GM12865 (cell line): ENCODE measurements around the gene MRPL4.

Experiments
- DNase-seq: peaks from one replicate; pipeline ENCODE4 v3.0.0; 2010; ENCODE audit warnings: low read depth
- H3K4me3 ChIP-seq: 2 replicates; pipeline ENCODE4 v1.5.1; 2011; ENCODE audit warnings: mild to moderate bottlenecking, low read depth, low read length, control low read depth
- CTCF ChIP-seq: IDR thresholded peaks from 2 replicates; pipeline ENCODE4 v1.5.1; 2011; ENCODE audit warnings: low read length, control low read depth, low read depth, inconsistent platforms; ENCODE audit not compliant: insufficient read depth; ENCODE audit errors: missing control alignments

MRPL4 gene

DNA sequence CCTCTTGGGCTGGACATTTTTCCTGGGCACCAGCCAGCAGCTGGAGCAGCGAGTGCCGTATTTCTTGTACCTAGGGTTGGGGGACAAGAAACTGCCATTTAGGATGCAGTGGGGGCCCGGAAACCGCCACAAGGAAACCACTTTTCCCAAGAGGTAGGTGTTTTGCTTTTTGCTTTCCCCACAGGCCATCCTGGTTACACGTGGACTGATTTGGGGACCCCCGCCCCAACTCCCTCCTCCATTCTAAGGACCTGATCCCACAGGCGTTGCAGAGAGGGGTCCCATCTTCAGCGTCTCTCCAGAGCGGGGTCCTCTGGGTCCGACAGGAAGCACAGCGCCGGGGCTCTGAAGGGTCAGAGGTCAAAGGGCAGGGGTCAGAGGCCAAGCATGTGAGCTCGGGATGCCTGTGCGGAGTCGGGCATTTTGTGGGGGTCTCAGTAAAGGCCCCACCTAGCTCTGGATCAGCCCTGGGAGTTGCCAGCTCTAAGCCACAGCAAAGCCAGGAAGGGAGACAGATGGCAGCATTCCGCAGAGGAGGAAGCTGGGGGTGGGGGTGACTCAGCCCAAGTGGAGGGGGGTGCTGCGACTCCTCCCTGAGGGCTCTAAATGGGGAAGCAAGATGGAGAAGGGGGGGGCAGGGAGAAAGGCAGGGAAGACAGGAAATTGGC is 53.3 kb downstream of the MRPL4 start:
- TF ChIP-seq CTCF = no peak
- DNase-seq = no peak
- H3K4me3 ChIP-seq = no peak overlapping the region

GRCh38 chr19:10306327-10306726 is 54.3 kb downstream of the MRPL4 start:
- H3K4me3 ChIP-seq = no peak overlapping the region
- TF ChIP-seq CTCF = no peak

DNA sequence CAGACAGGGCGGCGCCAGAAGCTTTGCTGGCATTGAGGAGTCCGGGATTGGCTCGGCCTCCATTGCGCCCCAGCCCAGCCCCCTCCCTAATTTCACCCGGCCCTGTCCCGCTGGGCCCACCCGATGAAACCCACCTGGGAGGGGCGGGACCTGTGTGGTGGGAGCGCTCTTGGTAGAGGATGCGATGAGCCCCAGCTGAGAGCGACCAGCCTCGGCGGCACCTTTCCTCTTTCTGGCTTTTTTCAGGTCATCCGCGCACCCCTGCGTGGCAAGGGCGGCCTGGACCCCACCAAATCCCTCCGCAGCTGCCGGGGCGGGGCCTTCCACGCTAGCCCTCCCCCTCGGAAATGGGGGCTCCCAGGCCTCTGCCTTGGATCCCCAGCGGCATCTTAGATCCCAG is 57.4 kb downstream of the MRPL4 start, which contains the start of gene ZGLP1:
TSS of gene ZGLP1 (minus strand) at position 393 of the 400 bp plus-strand sequence.
- no peak within 1 kb of the TSS for H3K4me3 ChIP-seq
- no peak for DNase-seq
- TF ChIP-seq CTCF = no peak

More at GRCh38 chr19:10306327-10306726, 54.3 kb downstream of the MRPL4 start:
- DNase-seq = no peak
